GM12878 (cell line): Measurements from ENCODE around the gene RDM1. TPM values are rescaled to one million over a fixed set of nuclear protein-coding genes. Genes with fewer than 3 reads are reported as not detected.

Experiments used
- ATAC-seq: fragments of 200-7000 bp; cut with Tn5 transposase; 3 replicates; pipeline ENCODE4 v1.9.1; 2020; ENCODE audit warnings: mild to moderate bottlenecking, moderate library complexity
- BruUV-seq: library from RNA; stranded (reverse); fragments of 400-500 nt; replicated peaks from 2 replicates; lab custom pipeline; 2021; lab: Mats Ljungman, UMichigan
- CTCF ChIA-PET: fragments of 300-600 bp; sonication (Branson Sonifier 250); formaldehyde crosslinking; extraction: SDS; loops from one replicate; lab custom pipeline; 2021; ENCODE audit warnings: inconsistent platforms; lab: Yijun Ruan, JAX
- POLR2A ChIA-PET: fragments of 350-600 bp; formaldehyde crosslinking; extraction: SDS; loops from one replicate; lab custom pipeline; 2021; ENCODE audit warnings: inconsistent platforms; lab: Charles Lee
- RAD21 ChIA-PET: fragments of 300-600 bp; sonication (Branson Sonifier 250); formaldehyde crosslinking; loops from one replicate; lab custom pipeline; 2023; ENCODE audit warnings: antibody characterized with exemption; ENCODE audit not compliant: unreplicated experiment; lab: Charles Lee
- SMC1A ChIA-PET: fragments of 300-600 bp; sonication (Branson Sonifier 250); formaldehyde crosslinking; loops from one replicate; lab custom pipeline; 2023; ENCODE audit not compliant: unreplicated experiment, uncharacterized antibody; lab: Charles Lee
- DNase-seq: peaks from one replicate; pipeline ENCODE4 v3.0.0-alpha.2; 2011; ENCODE audit warnings: low read depth, low spot score
- FAIRE-seq: peaks from 3 replicates; lab custom pipeline; 2011; peaks lifted over from hg19 to GRCh38; lab: Jason Lieb, UNC
- H2AFZ ChIP-seq: 2 replicates; pipeline ENCODE4 v1.6.0; 2011; ENCODE audit warnings: low read depth, low read length, control low read depth; ENCODE audit not compliant: control insufficient read depth
- H3K27ac ChIP-seq: 2 replicates; pipeline ENCODE4 v1.5.1; 2011; ENCODE audit warnings: control low read depth; ENCODE audit not compliant: control insufficient read depth, insufficient read depth
- H3K27me3 ChIP-seq, 2 experiments: replicated peaks in 1 of 2; 2 replicates each; pipeline versions ENCODE4 v1.6.0 to v1.6.1; 2011; ENCODE audit warnings: low read length in 1 of 2; ENCODE audit not compliant: control insufficient read depth in 2 of 2, insufficient read depth in 2 of 2
- H3K36me3 ChIP-seq, 2 experiments: 2 replicates each; pipeline ENCODE4 v1.5.1; 2011; ENCODE audit warnings: low read length in 1 of 2; ENCODE audit not compliant: control insufficient read depth in 2 of 2, insufficient read depth in 2 of 2
- H3K4me1 ChIP-seq: 2 replicates; pipeline ENCODE4 v1.6.1; 2011; ENCODE audit warnings: mild to moderate bottlenecking, low read length, moderate library complexity, mixed read lengths; ENCODE audit not compliant: control insufficient read depth, insufficient read depth
- H3K4me2 ChIP-seq: 2 replicates; pipeline ENCODE4 v1.6.0; 2011; ENCODE audit warnings: control low read depth; ENCODE audit not compliant: control insufficient read depth, insufficient read depth
- H3K4me3 ChIP-seq: fragments of 200-600 bp; sonication (generic); 2 replicates; pipeline ENCODE4 v1.5.1; 2016
- H3K79me2 ChIP-seq: 2 replicates; pipeline ENCODE4 v1.6.0; 2011; ENCODE audit warnings: low read length; ENCODE audit not compliant: control insufficient read depth, insufficient read depth
- H3K9ac ChIP-seq: 2 replicates; pipeline ENCODE4 v1.8.0; 2011; ENCODE audit warnings: low read length, control low read depth, mixed read lengths; ENCODE audit not compliant: control insufficient read depth, insufficient read depth
- H3K9me3 ChIP-seq: replicated peaks from 3 replicates; pipeline ENCODE4 v1.5.1; 2011; ENCODE audit warnings: mild to moderate bottlenecking, low read length; ENCODE audit not compliant: control insufficient read depth, insufficient read depth
- H4K20me1 ChIP-seq: 2 replicates; pipeline ENCODE4 v1.6.0; 2011; ENCODE audit not compliant: control insufficient read depth, insufficient read depth
- BRCA1 ChIP-seq: IDR thresholded peaks from 2 replicates; pipeline ENCODE4 v1.6.1; 2011; ENCODE audit warnings: low read depth, low read length, improper control_type of control experiment
- CREM ChIP-seq: IDR thresholded peaks from 2 replicates; pipeline ENCODE4 v1.6.1; 2014; ENCODE audit warnings: antibody characterized with exemption, low read depth
- MEF2A ChIP-seq: IDR thresholded peaks from 2 replicates; pipeline ENCODE4 v1.6.1; 2011; ENCODE audit warnings: low read depth, mild to moderate bottlenecking, low read length, moderate library complexity; ENCODE audit not compliant: insufficient read depth
- RAD21 ChIP-seq: IDR thresholded peaks from 2 replicates; pipeline ENCODE4 v1.6.1; 2011; ENCODE audit warnings: mild to moderate bottlenecking, low read depth, low read length, moderate library complexity; ENCODE audit not compliant: insufficient read depth
- SP1 ChIP-seq: IDR thresholded peaks from one replicate; pipeline ENCODE4 v1.6.1; 2011; ENCODE audit warnings: low read depth, low read length
- SUPT20H ChIP-seq: IDR thresholded peaks from 2 replicates; pipeline ENCODE4 v1.6.1; 2011; ENCODE audit warnings: low read depth, mild to moderate bottlenecking, low read length, moderate library complexity, borderline replicate concordance; ENCODE audit not compliant: control insufficient read depth
- ZNF217 ChIP-seq: fragments of 450-650 bp; IDR thresholded peaks from 2 replicates; pipeline ENCODE4 v1.6.1; 2017; ENCODE audit warnings: antibody characterized with exemption, mild to moderate bottlenecking
- ZNF384 ChIP-seq: IDR thresholded peaks from 2 replicates; pipeline ENCODE4 v1.6.1; 2012; ENCODE audit warnings: low read depth, mild to moderate bottlenecking, low read length, improper control_type of control experiment, borderline replicate concordance
- ZNF622 ChIP-seq: fragments of 450-650 bp; IDR thresholded peaks from 2 replicates; pipeline ENCODE4 v1.6.1; 2017; ENCODE audit warnings: mild to moderate bottlenecking, inconsistent platforms
- ZSCAN29 ChIP-seq: fragments of 450-650 bp; IDR thresholded peaks from 2 replicates; pipeline ENCODE4 v1.6.1; 2017; ENCODE audit warnings: mild to moderate bottlenecking, moderate library complexity
- WGBS: methylation state at CpG from one replicate; pipeline ENCODE4 v1.1.6; 2016; ENCODE audit warnings: low lambda C conversion rate; ENCODE audit not compliant: insufficient replicate concordance, insufficient coverage; ENCODE audit errors: missing lambda C conversion rate; 5-methylcytosine and 5-hydroxymethylcytosine counted together
- in situ Hi-C: fragments of 300-500 bp; cut with MboI; formaldehyde crosslinking; loops from 9 replicates; pipeline ENCODE4 v1.14.3; 2018; ENCODE audit warnings: mixed read lengths
- intact Hi-C: fragments of 100-400 bp; cut with micrococcal nuclease; formaldehyde crosslinking; loops from one replicate; pipeline ENCODE4 v1.14.2; 2022; ENCODE audit not compliant: unreplicated experiment
- polyA plus RNA-seq, 11 experiments: library from polyadenylated mRNA; depleted of rRNA in 4 of 11; unstranded in 6 of 11; stranded (reverse) in 5 of 11; fragments of >200 nt; fragmentation: Nextera tagmentation in 4 of 11; fragmentation: Illumina TruSeq in 1 of 11; extraction: Ambion mirVana in 4 of 11; extraction: Trizol in 1 of 11; gene quantifications; 1 replicate in 1 of 11; 2 replicates in 10 of 11; pipeline versions ENCODE4 v1.2.1 to v1.2.3, GENCODE V29; 2011 to 2016; ENCODE audit warnings: inconsistent platforms in 2 of 11, missing spikeins in 2 of 11, low read depth in 1 of 11
- total RNA-seq, 4 experiments: library from RNA; depleted of rRNA in 3 of 4; stranded (reverse); fragments of >200 nt in 3 of 4; fragmentation: Illumina TruSeq in 1 of 4; extraction: Trizol in 1 of 4; gene quantifications; 2 replicates each; pipeline versions ENCODE4 v1.2.1 to v1.2.3, GENCODE V29; 2013 to 2021
- TF ChIP-seq, protein P1 (sequence below): fragments of 450-650 bp; conservative IDR thresholded peaks from 2 replicates; pipeline ENCODE4 v1.6.1; 2017; ENCODE audit warnings: mild to moderate bottlenecking, moderate library complexity
- TF ChIP-seq, protein P2 (sequence below): fragments of 450-650 bp; formaldehyde crosslinking; IDR thresholded peaks from 2 replicates; pipeline ENCODE4 v1.4.0; 2020; ENCODE audit warnings: mild to moderate bottlenecking, moderate library complexity

RDM1 gene
- total and polyA plus RNA-seq, 10 of the 15 experiments (the other 5 are each of a cell fraction or from before 2014, with no cell fraction given), result 5.7 to 18.4 (median 10.7) TPM

- no TSS peak for BruUV-seq
- DNase-seq, result no peak
- FAIRE-seq, result no peak
- ChIA-PET CTCF (interaction anchor here (1.3 to 1.6 kb wide), 2 partner anchors 11 to 14 kb away, joined by 5 read pairs; partner anchors contain the start of gene CCL5), SMC1A (interaction anchor here (1.3 kb wide), 1 partner anchor 21 kb away, joined by 4 read pairs; no protein-coding TSS in a partner anchor), POLR2A (interaction anchor here (0.5 to 1.6 kb wide), 2 partner anchors 8 to 761 kb away, joined by 3 to 4 read pairs; no protein-coding TSS in a partner anchor), RAD21 (no interaction called here)
- Histone ChIP-seq H3K9ac (no peak within 1 kb of the TSS), H3K9me3 (no peaks in the 10 kb centered on the region; the same call in 2 of the 3 replicates), H4K20me1 (no peaks in the 10 kb centered on the region; the same call in 1 of the 2 replicates), H3K4me1 (no peaks in the 10 kb centered on the region), H3K4me2 (no peak within 1 kb of the TSS), H3K27ac (no peak within 1 kb of the TSS), H3K4me3 (no peak within 1 kb of the TSS), H2AFZ (no peak within 1 kb of the TSS), H3K27me3 (no peaks in the 10 kb centered on the region), H3K79me2 (no peaks in the 10 kb centered on the region), H3K36me3 (no peaks in the 10 kb centered on the region)
- no peak for ATAC-seq
- in situ Hi-C loops, result no loop called here
- WGBS, result 77% methylated on average over 3 of the region's 3 CpGs
- intact Hi-C loops, result no loop called here
- TF ChIP-seq SP1, result no peak
- TF ChIP-seq SUPT20H, result no peak
- no peak for TF ChIP-seq ZSCAN29
- no peak for TF ChIP-seq MEF2A
- TF ChIP-seq, protein P1, sequence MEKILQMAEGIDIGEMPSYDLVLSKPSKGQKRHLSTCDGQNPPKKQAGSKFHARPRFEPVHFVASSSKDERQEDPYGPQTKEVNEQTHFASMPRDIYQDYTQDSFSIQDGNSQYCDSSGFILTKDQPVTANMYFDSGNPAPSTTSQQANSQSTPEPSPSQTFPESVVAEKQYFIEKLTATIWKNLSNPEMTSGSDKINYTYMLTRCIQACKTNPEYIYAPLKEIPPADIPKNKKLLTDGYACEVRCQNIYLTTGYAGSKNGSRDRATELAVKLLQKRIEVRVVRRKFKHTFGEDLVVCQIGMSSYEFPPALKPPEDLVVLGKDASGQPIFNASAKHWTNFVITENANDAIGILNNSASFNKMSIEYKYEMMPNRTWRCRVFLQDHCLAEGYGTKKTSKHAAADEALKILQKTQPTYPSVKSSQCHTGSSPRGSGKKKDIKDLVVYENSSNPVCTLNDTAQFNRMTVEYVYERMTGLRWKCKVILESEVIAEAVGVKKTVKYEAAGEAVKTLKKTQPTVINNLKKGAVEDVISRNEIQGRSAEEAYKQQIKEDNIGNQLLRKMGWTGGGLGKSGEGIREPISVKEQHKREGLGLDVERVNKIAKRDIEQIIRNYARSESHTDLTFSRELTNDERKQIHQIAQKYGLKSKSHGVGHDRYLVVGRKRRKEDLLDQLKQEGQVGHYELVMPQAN, result no peak
- TF ChIP-seq, protein P2, sequence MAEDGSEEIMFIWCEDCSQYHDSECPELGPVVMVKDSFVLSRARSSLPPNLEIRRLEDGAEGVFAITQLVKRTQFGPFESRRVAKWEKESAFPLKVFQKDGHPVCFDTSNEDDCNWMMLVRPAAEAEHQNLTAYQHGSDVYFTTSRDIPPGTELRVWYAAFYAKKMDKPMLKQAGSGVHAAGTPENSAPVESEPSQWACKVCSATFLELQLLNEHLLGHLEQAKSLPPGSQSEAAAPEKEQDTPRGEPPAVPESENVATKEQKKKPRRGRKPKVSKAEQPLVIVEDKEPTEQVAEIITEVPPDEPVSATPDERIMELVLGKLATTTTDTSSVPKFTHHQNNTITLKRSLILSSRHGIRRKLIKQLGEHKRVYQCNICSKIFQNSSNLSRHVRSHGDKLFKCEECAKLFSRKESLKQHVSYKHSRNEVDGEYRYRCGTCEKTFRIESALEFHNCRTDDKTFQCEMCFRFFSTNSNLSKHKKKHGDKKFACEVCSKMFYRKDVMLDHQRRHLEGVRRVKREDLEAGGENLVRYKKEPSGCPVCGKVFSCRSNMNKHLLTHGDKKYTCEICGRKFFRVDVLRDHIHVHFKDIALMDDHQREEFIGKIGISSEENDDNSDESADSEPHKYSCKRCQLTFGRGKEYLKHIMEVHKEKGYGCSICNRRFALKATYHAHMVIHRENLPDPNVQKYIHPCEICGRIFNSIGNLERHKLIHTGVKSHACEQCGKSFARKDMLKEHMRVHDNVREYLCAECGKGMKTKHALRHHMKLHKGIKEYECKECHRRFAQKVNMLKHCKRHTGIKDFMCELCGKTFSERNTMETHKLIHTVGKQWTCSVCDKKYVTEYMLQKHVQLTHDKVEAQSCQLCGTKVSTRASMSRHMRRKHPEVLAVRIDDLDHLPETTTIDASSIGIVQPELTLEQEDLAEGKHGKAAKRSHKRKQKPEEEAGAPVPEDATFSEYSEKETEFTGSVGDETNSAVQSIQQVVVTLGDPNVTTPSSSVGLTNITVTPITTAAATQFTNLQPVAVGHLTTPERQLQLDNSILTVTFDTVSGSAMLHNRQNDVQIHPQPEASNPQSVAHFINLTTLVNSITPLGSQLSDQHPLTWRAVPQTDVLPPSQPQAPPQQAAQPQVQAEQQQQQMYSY (CRISPR knock-in tag), result no peak
- TF ChIP-seq RAD21, result no peak
- no peak for TF ChIP-seq ZNF384
- no peak for TF ChIP-seq ZNF622
- TF ChIP-seq BRCA1, result no peak
- TF ChIP-seq CREM, result no peak
- no peak for TF ChIP-seq ZNF217
These were observed 61.8 kb downstream of the RDM1 start, which contains the start of gene HEATR9 for GRCh38 chr17:35868737-35869136. Gene HEATR9 (minus strand): TSS chr17:35868891. CDS start chr17:35868742, 149 bp downstream.
